Left renal cortex interstitium (tissue), 4 donors: ENCODE measurements around the gene CETP. TPM values are rescaled to one million over a fixed set of nuclear protein-coding genes. Genes with fewer than 3 reads are reported as not detected.
A peak's percentile ranks its signal among the peaks of the same experiment; 100 is the strongest.
"Not testable (repeated sequence)": the region's sequence is repeated elsewhere in the genome, so short reads cannot be mapped to it uniquely, and the experiment has no call there.

Experiments
- DNase-seq, 4 donors: peaks; one replicate each; pipeline ENCODE4 v3.0.0-alpha.2; 2013; ENCODE audit warnings: low read depth in 4 of 4, low spot score in 2 of 4, missing footprints in 1 of 4
- polyA plus RNA-seq, 4 donors: library from polyadenylated mRNA; unstranded; fragments of 120-200 nt; gene quantifications; one replicate each; pipeline ENCODE4 v1.2.1, GENCODE V29; 2013; ENCODE audit not compliant: insufficient read length in 4 of 4

CETP gene
- polyA plus RNA-seq, 4 donors, result 10.0 to 15.3 (median 11.4) TPM

DNA sequence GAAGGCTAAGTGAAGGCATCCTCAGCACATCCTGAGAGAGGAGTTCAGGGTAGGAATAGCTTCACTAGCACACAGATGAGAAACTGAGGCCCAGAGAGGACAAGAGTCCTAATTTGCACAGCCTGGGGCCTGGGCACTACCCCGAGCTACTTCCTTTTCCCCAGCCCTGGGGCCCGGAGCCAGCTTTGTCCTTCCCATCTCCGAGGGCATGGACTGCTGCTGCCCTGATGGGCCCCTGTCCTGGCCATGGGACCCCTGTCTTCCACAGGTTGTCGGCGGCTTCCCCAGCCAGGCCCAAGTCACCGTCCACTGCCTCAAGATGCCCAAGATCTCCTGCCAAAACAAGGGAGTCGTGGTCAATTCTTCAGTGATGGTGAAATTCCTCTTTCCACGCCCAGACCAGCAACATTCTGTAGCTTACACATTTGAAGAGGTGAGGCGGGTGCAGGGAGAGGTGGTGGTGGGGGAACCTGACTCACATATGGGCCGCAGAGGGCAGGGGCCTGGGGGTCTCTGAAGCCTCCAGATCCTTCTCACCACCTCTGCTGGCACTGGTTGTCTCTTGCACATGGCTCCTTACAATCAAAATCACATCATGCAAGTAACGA is 16.2 kb downstream of the CETP start:
- DNase-seq, result no peak

DNA sequence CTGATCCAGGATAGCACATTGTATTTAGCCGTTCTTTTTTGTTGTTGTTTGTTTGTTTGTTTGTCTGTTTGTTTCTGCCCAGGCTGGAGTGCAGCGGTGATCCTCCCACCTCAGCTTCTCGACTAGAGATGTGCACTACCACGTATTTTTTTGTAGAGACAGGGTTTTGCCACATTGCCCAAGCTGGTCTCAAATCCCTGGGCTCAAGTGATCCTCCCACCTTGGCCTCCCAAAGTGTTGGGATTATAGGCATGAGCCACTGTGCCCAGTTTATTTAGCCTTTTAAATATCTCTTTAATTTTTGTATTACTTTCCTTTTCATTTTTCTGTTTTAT is 18.4 kb downstream of the CETP start:
- no peak for DNase-seq

DNA sequence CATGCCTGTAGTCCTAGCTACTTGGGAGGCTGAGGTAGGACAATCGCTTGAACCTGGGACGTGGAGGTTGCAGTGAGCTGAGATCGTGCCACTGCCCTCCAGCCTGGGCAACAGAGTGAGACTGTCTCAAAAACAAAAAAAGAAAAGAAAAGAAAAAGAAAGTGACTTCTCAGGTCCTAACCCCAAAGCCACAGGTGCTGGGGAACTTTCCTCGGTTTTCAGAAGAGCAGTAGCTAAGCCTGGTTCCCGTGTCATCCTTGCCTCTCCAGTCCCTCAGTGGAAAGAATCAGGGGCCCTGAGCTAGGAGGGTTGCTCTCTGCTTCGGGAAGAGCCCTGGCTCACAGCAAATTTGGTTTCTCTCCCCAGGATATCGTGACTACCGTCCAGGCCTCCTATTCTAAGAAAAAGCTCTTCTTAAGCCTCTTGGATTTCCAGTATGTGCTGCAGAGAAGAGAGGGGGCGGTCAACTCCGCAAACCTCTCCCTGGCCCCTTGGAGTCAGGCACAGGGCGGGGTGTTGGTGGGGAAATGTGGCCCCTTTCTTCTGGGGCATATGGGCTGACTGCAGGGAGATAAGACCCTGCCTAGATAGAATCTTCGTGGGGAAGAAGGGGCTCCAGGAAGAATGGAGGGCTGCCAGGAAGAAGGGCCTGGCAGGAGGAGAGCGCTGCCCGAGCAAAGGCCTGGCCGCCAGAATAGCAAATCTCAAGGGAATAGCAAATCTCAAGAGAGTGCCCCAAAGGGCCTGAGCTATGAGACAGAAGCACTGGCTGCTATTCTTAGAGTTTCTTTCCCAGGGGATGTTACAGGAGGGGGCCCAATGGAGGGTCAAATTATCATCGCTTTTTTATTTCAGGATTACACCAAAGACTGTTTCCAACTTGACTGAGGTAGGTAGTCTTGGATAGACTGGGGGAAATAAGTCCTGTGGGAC is 19.3 kb downstream of the CETP start:
- no peak for DNase-seq

DNA sequence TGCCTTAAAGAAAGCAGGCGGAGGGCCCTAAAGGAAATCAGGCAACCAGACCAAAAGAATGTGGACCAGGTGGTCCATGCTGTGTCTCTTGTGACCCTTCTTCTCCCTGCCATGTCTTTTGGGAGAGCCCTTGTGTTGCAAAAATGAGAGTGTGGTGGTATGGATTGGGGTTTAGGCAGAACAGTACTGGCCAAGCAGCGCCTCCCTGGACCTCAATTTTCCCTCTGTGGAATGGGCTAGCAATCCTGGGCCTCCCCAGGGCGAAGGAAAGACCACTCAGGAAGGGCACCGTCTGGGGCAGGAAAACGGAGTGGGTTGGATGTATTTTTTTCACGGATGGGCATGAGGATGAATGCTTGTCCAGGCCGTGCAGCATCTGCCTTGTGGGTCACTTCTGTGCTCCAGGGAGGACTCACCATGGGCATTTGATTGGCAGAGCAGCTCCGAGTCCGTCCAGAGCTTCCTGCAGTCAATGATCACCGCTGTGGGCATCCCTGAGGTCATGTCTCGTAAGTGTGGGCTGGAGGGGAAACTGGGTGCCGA is 20.1 kb downstream of the CETP start:
- no peak for DNase-seq

DNA sequence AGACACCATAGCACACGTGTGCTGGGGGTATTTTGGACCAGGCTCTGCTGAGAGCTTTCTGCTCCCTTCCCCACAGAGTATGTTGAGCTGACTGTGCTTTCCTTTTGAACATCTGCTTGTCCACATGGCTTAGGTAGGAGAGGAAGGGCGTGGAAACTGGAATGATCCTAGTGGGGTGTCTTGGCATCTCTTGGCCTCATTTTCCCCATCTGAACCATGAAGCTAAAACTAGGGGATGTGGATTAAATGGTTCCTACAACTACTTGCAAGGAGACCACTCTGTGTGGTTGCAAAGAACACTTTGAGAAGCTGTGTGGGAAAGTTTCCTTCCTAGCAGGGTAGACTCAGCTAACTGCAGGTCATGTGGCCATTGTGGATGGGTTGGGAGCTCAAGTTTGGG is 20.9 kb downstream of the CETP start:
- no peak for DNase-seq

DNA sequence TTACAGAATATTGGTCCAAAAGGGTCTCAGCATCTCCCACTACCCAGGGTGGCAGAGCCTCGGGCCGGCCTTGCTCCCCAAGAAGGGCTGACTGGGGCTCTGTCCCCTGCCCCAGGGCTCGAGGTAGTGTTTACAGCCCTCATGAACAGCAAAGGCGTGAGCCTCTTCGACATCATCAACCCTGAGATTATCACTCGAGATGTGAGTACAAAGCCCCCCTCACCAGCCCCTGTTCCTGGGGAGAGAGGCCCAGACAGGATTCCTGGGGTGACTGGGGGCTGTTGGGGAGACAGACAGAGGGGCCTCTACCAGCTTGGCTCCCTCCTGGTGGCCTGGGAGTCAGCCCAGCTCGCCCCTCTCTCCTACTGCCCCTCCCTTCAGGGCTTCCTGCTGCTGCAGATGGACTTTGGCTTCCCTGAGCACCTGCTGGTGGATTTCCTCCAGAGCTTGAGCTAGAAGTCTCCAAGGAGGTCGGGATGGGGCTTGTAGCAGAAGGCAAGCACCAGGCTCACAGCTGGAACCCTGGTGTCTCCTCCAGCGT is 21.5 kb downstream of the CETP start:
- no peak for DNase-seq

DNA sequence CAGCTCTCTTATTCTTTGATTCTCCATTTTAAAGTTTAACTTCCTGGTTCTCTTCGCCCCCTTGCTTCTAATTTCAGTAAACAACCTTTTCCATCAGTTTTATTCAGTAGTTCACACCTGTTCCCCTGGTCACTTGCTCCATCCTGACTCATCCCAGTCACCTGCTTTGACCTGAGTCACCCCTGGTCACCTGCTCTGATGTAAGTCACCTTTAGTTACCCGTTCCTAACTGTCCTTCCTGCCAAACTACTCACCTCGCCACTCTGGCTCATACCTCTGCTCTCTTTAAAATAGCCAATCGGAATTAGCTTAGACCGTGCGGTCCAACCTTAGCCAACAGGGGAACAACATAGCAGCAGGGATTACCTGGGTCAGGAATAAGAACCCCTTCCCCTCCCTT is 22.9 kb downstream of the CETP start:
- no peak for DNase-seq

DNA sequence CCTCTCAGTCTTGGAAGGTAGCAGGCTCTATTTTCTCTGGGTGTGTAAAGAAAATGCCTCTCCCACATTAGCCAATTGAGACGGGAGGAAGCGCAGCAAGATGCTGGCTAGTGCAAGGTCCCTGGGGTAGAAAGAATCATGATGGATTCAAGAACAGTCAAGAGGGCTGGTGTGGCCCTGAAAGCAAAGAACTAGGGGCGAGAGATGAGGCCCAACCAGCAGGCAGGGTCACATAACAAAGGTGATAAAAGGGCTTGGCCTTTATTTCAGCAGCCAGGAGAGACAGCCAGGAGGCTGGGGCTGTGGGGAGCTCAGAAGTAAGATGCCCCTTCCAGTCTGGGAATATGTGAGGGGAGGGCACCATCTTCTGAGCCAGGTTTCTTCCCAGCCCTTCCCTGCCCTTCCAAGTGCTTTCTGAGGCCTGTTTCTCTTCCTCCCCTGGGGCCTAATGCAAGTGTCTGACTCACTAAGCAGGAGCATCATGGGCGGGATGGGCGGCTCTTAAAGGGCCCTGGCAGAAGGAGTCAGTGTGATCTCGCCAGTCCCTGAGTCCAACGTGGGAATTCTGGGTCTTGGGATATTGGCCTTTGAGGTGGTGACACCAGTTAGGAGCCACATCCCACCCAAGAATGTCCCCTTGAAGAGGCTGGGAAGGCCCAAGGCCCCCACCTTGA is 23.7 kb downstream of the CETP start:
- DNase-seq, result no peak

DNA sequence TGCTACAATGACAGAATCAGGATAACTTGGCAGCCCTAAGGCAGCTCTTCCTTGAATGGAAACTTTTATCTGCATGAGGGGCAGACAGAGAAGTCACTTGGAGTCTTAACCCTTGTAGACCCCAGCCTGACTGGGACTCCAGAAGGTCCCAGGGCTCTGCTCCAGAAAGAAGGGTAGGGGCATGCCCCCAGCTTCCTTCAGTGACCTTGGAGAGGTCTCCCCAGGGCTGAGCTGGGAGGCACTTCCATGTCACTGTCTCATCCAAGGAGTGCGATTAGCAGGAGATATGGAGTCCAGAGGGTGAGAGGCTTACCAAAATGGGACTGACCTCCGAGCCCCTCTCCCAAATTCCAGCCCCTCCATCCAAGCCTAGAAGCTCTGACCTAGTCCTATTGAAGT is 24.2 kb downstream of the CETP start:
- DNase-seq, result no peak

DNA sequence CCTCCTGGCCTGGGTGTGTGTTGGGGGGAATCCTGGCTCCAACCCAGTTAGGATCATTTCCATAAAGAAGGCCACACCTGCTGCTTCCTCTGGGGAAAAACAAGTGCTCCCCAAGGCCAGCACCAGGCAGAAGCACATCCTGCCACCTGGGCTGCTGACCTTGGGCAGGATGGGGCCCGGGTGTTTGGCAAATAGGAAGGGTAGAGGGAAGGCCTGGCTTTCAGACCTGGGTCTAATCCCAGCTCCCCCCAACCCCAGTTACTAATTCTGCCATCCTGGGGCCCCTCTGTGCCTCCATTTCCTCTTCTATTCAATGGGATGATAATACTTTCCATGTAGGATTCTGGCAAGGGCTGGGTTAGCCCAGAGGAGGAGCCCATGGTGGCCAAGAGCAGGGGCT is 24.6 kb downstream of the CETP start:
- DNase-seq, result no peak

DNA sequence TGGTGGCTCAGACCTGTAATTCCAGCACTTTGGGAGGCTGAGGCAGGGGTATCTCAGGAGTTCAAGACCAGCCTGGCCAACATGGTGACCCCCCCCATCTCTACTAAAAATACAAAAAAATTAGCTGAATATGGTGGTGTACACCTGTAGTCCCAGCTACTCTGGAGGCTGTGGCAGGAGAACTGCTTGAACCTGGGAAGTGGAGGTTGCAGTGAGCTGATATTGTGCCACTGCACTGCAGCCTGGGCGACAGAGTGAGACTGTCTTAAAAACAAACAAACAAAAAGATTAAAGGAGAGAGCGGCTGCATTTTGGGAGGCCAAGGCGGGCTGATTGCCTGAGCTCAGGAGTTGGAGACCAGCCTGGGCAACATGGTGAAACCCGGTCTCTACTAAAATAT is 25.2 kb downstream of the CETP start:
- DNase-seq, result not testable (repeated sequence)

DNA sequence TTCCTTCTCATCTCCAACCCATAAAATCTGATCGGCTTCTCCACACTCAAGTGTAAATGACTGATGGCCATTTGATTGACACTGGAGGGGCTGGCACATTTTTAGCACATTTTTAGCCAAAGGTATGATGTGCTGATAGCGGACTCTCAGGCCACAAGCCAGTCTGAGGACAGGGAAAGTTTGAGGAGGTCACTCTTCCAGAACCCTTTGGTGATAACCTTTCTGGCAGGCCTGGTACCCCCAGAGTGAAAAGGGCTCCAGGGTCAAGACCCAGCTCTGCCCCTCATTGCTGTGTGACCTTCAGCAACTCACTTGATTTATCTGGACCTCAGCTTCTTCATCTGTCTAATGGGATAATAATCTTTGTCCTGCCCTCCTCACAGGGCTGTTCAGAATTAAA is 25.9 kb downstream of the CETP start:
- DNase-seq, result no peak

DNA sequence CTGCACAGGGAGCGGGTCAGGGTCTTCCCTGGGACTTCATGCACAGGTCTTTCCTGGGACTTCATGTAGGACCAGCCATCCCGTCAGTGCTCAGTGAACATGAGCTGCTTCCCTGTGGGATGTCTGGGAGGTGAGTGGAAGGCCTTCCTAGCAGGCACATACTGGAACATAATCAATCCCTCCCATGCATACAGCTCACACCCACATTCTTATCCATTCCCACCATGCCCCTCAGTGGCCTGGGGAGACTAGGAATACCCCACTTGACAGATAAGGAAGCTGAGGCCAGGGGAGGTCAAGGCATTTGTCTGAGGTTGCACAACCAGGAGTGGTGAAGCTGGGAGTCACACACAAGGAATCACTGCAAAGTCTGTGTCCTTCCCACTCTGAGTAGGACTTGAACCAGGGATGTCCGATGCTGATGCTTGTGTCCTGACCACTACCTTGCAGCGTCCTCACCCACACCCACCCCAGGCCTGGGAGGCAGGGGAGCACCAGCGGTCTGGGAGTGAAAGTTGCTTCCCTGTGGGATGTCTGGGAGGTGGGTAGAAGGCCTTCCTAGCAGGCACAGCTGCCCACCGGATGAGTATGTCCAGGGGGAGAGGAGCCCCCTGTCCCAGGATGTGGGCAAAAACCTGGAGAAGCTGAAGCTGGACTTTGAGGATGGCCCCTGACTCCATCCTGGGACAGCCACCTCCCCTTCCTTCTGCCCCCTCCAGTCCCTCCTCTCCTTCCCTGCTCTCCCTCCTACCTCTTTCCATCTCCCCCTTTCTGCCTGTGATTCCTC is 26.6 kb downstream of the CETP start:
- no peak for DNase-seq

DNA sequence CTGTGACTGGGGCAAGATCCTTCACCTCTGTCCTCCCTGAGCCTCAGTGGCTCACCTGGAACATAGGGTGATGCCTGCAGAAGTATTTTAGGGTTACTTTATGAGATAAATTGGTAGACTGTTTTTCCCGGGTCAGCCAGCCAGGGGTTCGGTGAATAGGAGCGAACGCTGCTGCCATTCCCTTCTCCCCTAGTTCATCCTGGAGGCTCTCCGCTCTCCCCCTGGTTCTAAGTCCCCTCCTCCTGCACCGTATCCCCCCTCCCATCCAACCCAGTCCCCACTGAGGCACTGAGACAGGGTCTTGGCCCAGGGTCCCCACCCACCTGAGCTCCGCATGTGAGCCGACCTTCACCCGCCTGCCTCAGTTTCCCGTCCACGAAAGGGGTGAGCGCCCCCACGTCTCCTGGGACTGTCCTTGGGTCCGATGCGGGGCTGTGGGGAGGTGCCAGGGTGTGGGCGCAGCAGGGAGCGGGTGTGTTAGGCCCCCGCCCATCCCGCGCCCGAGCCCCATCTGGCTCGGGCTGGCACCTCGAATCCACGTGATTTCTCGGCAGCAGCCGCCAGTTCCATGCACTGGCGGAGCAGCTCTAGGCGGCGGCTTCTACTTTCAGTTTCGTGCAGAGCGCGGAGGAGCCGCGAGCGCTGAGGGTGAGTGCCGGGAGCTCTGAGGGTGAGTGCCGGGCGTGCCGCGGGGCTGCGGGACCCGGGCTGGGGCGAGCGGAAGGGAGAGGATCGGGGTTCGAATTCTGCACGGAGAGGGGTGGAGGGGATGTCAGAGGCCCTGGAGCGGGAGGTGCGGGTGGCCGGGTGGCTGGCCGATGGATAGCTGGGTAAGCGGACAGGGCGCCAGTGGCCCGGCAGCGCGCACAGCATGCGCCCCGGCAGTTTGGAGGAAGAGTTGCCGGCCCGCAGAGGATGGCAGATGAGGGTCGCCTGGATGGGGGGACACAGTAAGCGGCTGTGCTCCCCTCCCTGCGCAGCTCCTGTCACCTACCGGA is 27.5 kb downstream of the CETP start, which contains the start of gene NLRC5:
TSS of gene NLRC5 (plus strand) at position 610 of the 998 bp plus-strand sequence. CDS start 31,156 bp downstream, outside the sequence.
- peak in 3 of 4 donors; percentile 21 to 64 (median 61) for DNase-seq

DNA sequence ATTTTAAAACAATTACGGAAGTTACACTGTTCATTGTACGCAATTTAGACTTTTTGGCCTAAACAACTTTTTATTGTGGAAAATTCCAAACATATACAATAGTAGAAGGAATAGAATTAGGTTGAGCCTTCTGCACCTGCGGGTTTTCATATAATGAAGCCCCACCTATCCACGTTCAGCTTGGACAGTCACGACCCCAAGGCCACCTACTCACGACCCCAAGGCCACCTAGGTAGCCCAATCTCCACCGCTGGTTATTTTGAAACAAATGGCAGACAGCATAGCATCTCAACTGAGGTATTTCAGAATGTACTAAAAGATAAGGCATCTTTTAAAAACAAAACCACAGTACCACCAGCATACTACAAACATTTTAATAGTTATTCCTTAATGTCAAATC is 28.2 kb downstream of the CETP start:
- DNase-seq, result no peak

DNA sequence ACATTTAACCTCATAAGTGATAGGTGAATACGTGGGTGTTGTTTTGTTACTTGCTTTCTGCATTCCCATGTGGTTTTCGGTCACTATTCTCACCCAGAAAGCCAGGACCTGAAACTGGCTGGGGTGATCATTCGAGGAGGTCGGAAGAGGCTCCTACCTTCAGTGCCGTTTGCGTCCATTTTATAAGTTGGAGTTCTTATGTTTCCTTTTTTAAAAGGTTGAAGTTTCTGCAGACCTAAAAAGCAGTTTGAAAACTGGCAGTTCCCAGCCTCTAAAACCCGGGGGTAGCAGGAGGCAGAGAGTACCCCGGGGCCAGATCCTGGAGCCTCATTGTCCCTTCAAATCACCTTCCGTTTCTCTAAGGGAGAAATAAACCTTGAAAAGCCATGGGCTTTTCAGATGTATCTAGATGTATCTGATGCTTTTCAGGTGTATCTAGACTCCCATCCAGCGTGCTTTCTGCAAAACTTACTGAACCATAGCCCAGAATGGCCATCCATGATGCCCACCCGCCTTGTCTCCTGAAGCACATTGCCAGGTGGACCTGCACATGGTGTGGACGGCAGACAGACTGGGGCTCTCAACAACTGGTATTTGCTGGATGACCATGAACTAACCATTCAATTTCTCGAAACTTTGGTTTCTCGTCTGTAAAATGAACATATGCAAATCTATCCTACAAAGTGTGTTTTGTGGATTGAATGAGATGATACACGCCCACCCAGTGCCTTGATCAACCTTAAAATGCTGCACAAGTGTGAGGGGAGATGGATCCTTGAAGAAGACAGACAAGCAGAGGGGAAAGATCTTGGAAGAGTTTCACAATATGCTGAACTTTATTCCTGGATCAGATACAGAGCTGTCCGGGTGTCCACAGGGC is 28.9 kb downstream of the CETP start:
- DNase-seq, result no peak

DNA sequence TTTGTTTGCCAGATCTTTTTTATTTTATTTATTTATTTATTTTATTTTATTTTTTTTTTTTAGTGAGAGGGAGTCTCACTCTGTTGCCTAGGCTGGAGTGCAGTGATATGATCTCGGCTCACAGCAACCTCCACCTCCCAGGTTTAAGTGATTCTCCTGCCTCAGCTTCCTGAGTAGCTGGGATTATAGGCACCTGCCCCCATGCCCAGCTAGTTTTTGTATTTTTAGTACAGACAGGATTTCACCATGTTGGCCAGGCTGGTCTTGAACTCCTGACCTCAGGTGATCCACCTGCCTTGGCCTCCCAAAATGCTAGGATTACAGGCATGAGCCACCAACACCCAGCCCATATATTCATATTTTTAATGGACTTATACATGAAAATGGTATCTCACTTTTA is 30.7 kb downstream of the CETP start:
- DNase-seq, result not testable (repeated sequence)

DNA sequence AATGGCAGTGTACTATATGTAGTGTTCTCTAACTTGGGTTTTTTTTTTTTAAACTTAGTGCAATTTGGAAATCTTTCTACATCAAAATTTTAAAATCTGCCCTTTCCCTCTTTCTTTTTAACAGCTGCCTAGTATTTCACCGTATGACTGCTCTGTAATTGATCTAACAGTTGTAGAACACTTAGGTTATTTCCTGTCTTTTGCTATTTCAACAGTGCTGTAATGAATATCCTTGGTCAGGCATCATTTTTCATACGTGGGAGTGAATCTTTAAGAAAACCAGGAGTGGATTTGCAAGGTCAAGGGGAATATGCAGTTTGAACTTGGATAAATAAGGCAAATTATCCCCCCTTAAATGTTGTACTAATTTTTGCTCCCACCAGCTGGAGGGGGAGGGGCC is 31.5 kb downstream of the CETP start:
- DNase-seq, result no peak
